IMR-90 (cell line): ENCODE measurements around the gene SEC14L6. TPM values are rescaled to one million over a fixed set of nuclear protein-coding genes. Genes with fewer than 3 reads are reported as not detected.

Source experiments
- ATAC-seq: fragments of 200-7000 bp; cut with Tn5 transposase; 2 replicates; pipeline ENCODE4 v1.9.1; 2020; ENCODE audit warnings: low read depth, mild to moderate bottlenecking, moderate library complexity
- BruUV-seq: library from RNA; stranded (reverse); fragments of 400-500 nt; replicated peaks from 2 replicates; lab custom pipeline; 2021; lab: Mats Ljungman, UMichigan
- CTCF ChIA-PET: fragments of 300-600 bp; formaldehyde crosslinking; extraction: SDS; loops from one replicate; lab custom pipeline; 2021; ENCODE audit warnings: antibody characterized with exemption; lab: Yijun Ruan, JAX
- POLR2A ChIA-PET: fragments of 300-600 bp; sonication (Branson Sonifier 250); formaldehyde crosslinking; loops from one replicate; lab custom pipeline; 2022; ENCODE audit warnings: antibody characterized with exemption; ENCODE audit not compliant: unreplicated experiment; lab: Charles Lee
- DNase-seq: peaks from one replicate; pipeline ENCODE4 v3.0.0; 2013
- H2AFZ ChIP-seq: replicated peaks from 2 replicates; pipeline ENCODE3; 2013; ENCODE audit warnings: low read length, mild to moderate bottlenecking; ENCODE audit not compliant: poor library complexity
- H2AK5ac ChIP-seq: 2 replicates; pipeline ENCODE4 v1.6.1; 2013; ENCODE audit warnings: low read depth, low read length, inconsistent platforms
- H2AK9ac ChIP-seq: replicated peaks from 2 replicates; pipeline ENCODE3; 2013; ENCODE audit warnings: mild to moderate bottlenecking, low read depth, low read length, moderate library complexity; ENCODE audit not compliant: poor library complexity
- H2BK120ac ChIP-seq: 2 replicates; pipeline ENCODE4 v1.6.1; 2013; ENCODE audit warnings: low read depth, low read length, inconsistent platforms
- H2BK15ac ChIP-seq: 3 replicates; pipeline ENCODE4 v1.6.1; 2013; ENCODE audit warnings: low read depth, low read length, inconsistent platforms
- H2BK20ac ChIP-seq: 2 replicates; pipeline ENCODE4 v1.6.1; 2013; ENCODE audit warnings: low read depth, mild to moderate bottlenecking, inconsistent platforms, low read length, moderate library complexity
- H2BK5ac ChIP-seq: 2 replicates; pipeline ENCODE4 v1.6.1; 2013; ENCODE audit warnings: mild to moderate bottlenecking, low read depth, low read length, inconsistent platforms; ENCODE audit not compliant: poor library complexity, severe bottlenecking
- H3K14ac ChIP-seq: replicated peaks from 2 replicates; pipeline ENCODE4 v1.6.1; 2013; ENCODE audit warnings: low read depth, low read length, inconsistent platforms
- H3K18ac ChIP-seq: 2 replicates; pipeline ENCODE4 v1.6.1; 2013; ENCODE audit warnings: low read depth, low read length, control low read depth
- H3K23ac ChIP-seq: 2 replicates; pipeline ENCODE4 v1.6.1; 2013; ENCODE audit warnings: low read depth, low read length, inconsistent platforms
- H3K27ac ChIP-seq: 2 replicates; pipeline ENCODE4 v1.5.1; 2013; ENCODE audit warnings: mild to moderate bottlenecking, control low read depth, low read length; ENCODE audit not compliant: insufficient read depth
- H3K27me3 ChIP-seq: 2 replicates; pipeline ENCODE4 v1.6.1; 2013; ENCODE audit warnings: low read length; ENCODE audit not compliant: control insufficient read depth, insufficient read depth
- H3K36me3 ChIP-seq: 2 replicates; pipeline ENCODE4 v1.6.1; 2013; ENCODE audit warnings: low read length, mixed read lengths; ENCODE audit not compliant: control insufficient read depth, insufficient read depth
- H3K4ac ChIP-seq: 2 replicates; pipeline ENCODE4 v1.6.1; 2013; ENCODE audit warnings: low read depth, low read length, inconsistent platforms
- H3K4me1 ChIP-seq: 2 replicates; pipeline ENCODE4 v1.6.1; 2013; ENCODE audit warnings: low read length, mixed read lengths; ENCODE audit not compliant: control insufficient read depth, insufficient read depth
- H3K4me2 ChIP-seq: 2 replicates; pipeline ENCODE4 v1.6.1; 2013; ENCODE audit warnings: low read depth, mild to moderate bottlenecking, control low read depth, low read length, moderate library complexity
- H3K4me3 ChIP-seq: 2 replicates; pipeline ENCODE4 v1.5.1; 2013; ENCODE audit warnings: low read depth, mild to moderate bottlenecking, control low read depth, low read length, moderate library complexity; ENCODE audit not compliant: insufficient read depth
- H3K56ac ChIP-seq: 2 replicates; pipeline ENCODE4 v1.6.1; 2013; ENCODE audit warnings: low read length, inconsistent platforms; ENCODE audit not compliant: insufficient read depth; ENCODE audit errors: extremely low read depth
- H3K79me1 ChIP-seq, 2 experiments: 2 replicates each; pipeline ENCODE4 v1.6.1; 2013; ENCODE audit warnings: low read length in 2 of 2, inconsistent platforms in 1 of 2, low read depth in 1 of 2
- H3K9ac ChIP-seq: 2 replicates; pipeline ENCODE4 v1.6.1; 2013; ENCODE audit warnings: low read depth, low read length, control low read depth
- H3K9me1 ChIP-seq: 2 replicates; pipeline ENCODE4 v1.6.1; 2013; ENCODE audit warnings: low read length, inconsistent platforms; ENCODE audit not compliant: insufficient read depth
- H3K9me3 ChIP-seq: 2 replicates; pipeline ENCODE4 v1.6.1; 2013; ENCODE audit warnings: low read length; ENCODE audit not compliant: control insufficient read depth, insufficient read depth
- H4K20me1 ChIP-seq: 2 replicates; pipeline ENCODE4 v1.6.1; 2013; ENCODE audit warnings: low read length, inconsistent platforms; ENCODE audit not compliant: insufficient read depth
- H4K5ac ChIP-seq: 2 replicates; pipeline ENCODE4 v1.6.1; 2013; ENCODE audit warnings: mild to moderate bottlenecking, low read depth, low read length, control low read depth
- H4K8ac ChIP-seq, 2 experiments: 2 replicates each; pipeline ENCODE4 v1.6.1; 2013; ENCODE audit warnings: low read depth in 2 of 2, low read length in 2 of 2, control low read depth in 1 of 2, inconsistent platforms in 1 of 2
- H4K91ac ChIP-seq: 2 replicates; pipeline ENCODE4 v1.6.1; 2013; ENCODE audit warnings: low read depth, low read length, inconsistent platforms; ENCODE audit not compliant: insufficient read depth
- CHD1 ChIP-seq: IDR thresholded peaks from 2 replicates; pipeline ENCODE4 v1.6.1; 2012; ENCODE audit warnings: low read depth, low read length, improper control_type of control experiment
- ELK1 ChIP-seq: fragments of 150-350 bp; IDR thresholded peaks from 2 replicates; pipeline ENCODE4 v1.6.1; 2016; ENCODE audit warnings: low read depth, mild to moderate bottlenecking, low read length, moderate library complexity, borderline replicate concordance
- POLR2A ChIP-seq: IDR thresholded peaks from 2 replicates; pipeline ENCODE4 v1.6.1; 2012; ENCODE audit warnings: mild to moderate bottlenecking, low read depth, low read length
- RCOR1 ChIP-seq: IDR thresholded peaks from 2 replicates; pipeline ENCODE4 v1.6.1; 2012; ENCODE audit warnings: mild to moderate bottlenecking, low read length, improper control_type of control experiment; ENCODE audit not compliant: insufficient replicate concordance
- WGBS, 2 experiments: methylation state at CpG; one replicate each; pipeline versions ENCODE4 v1.1.5 to v1.1.7; 2013; ENCODE audit warnings: missing lambda C conversion rate in 2 of 2; ENCODE audit not compliant: insufficient read length in 1 of 2; ENCODE audit errors: extremely low coverage in 2 of 2; 5-methylcytosine and 5-hydroxymethylcytosine counted together
- dilution Hi-C: fragments of 300-500 bp; cut with HindIII; formaldehyde crosslinking; loops from one replicate; pipeline ENCODE4 v1.14.3; 2018; ENCODE audit warnings: low sequenced_read_pairs; ENCODE audit not compliant: unreplicated experiment
- in situ Hi-C: fragments of 300-500 bp; cut with MboI; formaldehyde crosslinking; loops from 3 replicates; pipeline ENCODE4 v1.14.3; 2019; ENCODE audit warnings: low sequenced_read_pairs, inconsistent platforms, mixed read lengths
- intact Hi-C: fragments of 100-400 bp; cut with micrococcal nuclease; formaldehyde crosslinking; loops from 2 replicates; pipeline ENCODE4 v1.10.0; 2022
- polyA plus RNA-seq, 3 experiments: library from polyadenylated mRNA; depleted of rRNA; stranded (reverse); fragments of >200 nt; gene quantifications; 2 replicates each; pipeline ENCODE4 v1.2.3, GENCODE V29; 2012; ENCODE audit warnings: low replicate concordance in 1 of 3
- total RNA-seq: library from RNA; depleted of rRNA; stranded (reverse); fragments of >200 nt; gene quantifications from 2 replicates; pipeline ENCODE4 v1.2.3, GENCODE V29; 2012

The SEC14L6 gene
- total and polyA plus RNA-seq, 2 of the 4 experiments (the other 2 are of a cell fraction) = 0.09 TPM; not detected in 1

- DNase-seq = no peak
- BruUV-seq = no TSS peak
- in situ Hi-C loops = no loop called here
- ATAC-seq = no peak
- Histone ChIP-seq H3K56ac (no peak overlapping the region), H3K27ac (no peak overlapping the region), H4K5ac (no peak overlapping the region), H2AK5ac (no peak overlapping the region), H3K79me1 (no peaks in the 10 kb centered on the region), H3K4ac (no peak overlapping the region), H2AK9ac (no peak overlapping the region), H4K91ac (no peak overlapping the region), H3K18ac (no peak overlapping the region), H3K14ac (no peak overlapping the region), H3K27me3 (peaks cover 42% of the 10 kb centered on the region), H2BK120ac (no peak overlapping the region), H2BK5ac (no peak overlapping the region), H3K23ac (no peak overlapping the region), H2AFZ (no peak overlapping the region), H4K20me1 (no peaks in the 10 kb centered on the region), H2BK20ac (no peak overlapping the region), H3K4me2 (no peak overlapping the region), H3K4me1 (no peaks in the 10 kb centered on the region), H2BK15ac (no peak overlapping the region), H3K4me3 (no peak overlapping the region), H4K8ac (no peak overlapping the region), H3K9me1 (no peaks in the 10 kb centered on the region), H3K36me3 (no peaks in the 10 kb centered on the region), H3K9me3 (no peaks in the 10 kb centered on the region), H3K9ac (no peak overlapping the region)
- 88% methylated on average over 3 of the region's 7 CpGs; no CpG with 5 or more reads in 1 of the 2 experiments for WGBS, 2 experiments
- POLR2A ChIA-PET = no interaction called here
- intact Hi-C loops = no loop called here
- CTCF ChIA-PET = no interaction called here
- no peak for TF ChIP-seq POLR2A
- no peak for TF ChIP-seq ELK1
- TF ChIP-seq CHD1 = no peak
- TF ChIP-seq RCOR1 = no peak
- dilution Hi-C loops = no loop called here
Measured at GRCh38 chr22:30491381-30491780, 55.2 kb downstream of the SEC14L6 start.
